ENCODE data around the gene CCDC82.

CCDC82 gene

GRCh38 chr11:96329419-96329818 lies 60.3 kb downstream of the CCDC82 start:
- no peak for DNase-seq (ENCODE audit: low read depth in 2 of 2)

- DNase-seq (ENCODE audit: low read depth in 2 of 2) = no peak
Measured at GRCh38 chr11:96328395-96329010, 61.2 kb downstream of the CCDC82 start.

- no peak for DNase-seq (ENCODE audit: low read depth in 2 of 2)
Measured at GRCh38 chr11:96326959-96327358, 62.8 kb downstream of the CCDC82 start.

GRCh38 chr11:96324912-96325311 lies 64.8 kb downstream of the CCDC82 start:
- DNase-seq (ENCODE audit: low read depth in 2 of 2) = no peak

DNA sequence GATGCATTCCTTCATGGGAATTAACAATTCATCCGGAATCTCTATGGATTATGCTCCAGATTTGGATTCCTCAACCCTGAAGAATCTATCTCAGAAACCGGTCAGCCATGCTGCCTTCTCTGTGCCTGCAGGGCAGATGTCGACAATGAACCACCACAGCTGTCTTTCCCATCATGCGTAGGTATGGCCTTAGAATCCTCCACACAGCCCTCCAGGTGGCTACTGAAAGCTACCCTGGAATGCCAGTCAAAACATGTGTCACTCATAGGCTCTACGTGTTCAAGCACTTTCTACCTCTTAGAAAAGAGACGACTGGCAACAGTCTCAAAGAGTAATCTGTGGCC lies 66.1 kb downstream of the CCDC82 start:
- no peak for DNase-seq (ENCODE audit: low read depth in 2 of 2)

GRCh38 chr11:96322775-96323641 lies 66.7 kb downstream of the CCDC82 start:
- no peak for DNase-seq (ENCODE audit: low read depth in 2 of 2)

DNA sequence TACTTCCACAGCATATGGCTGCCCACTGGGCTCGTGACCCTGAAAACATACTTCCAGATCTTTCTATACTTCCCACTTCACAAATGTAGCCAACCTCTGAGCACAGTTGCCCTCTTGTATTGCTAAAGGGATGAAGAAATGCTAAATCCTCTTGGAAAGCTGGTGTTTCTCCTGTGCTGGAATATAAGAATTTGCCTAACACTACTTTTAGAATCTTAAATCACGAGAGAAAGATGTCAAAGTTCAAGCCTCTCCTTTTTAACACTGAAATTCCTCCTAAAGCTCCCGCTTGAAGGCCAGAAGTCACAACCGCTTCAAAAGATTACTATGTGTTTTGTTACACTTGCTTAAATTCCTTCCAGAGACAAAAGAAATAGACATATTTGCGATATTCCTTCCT lies 68.6 kb downstream of the CCDC82 start:
- no peak for DNase-seq (ENCODE audit: low read depth in 2 of 2)

- DNase-seq (ENCODE audit: low read depth in 2 of 2) = no peak
Measured at GRCh38 chr11:96319898-96320656, 69.6 kb downstream of the CCDC82 start.

DNA sequence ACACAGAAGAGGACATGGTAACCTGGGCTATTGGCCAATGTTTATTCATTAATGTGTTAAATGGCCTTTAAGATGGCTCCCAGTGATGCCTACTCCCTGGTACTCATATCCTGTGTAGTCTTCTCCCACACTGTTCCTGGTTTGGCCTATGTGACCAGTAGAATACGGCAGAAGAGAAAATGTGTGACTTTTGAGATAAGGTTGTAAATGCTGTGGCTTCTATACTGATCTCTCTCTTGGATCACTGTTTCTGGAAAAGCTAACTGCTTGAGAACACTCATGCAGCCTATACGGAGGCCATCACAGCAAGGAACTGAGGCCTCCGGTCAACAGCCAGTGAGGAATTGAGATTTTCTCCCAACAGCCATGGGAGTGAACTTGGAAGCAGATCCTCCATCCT lies 70.9 kb downstream of the CCDC82 start:
- no peak for DNase-seq (ENCODE audit: low read depth in 2 of 2)

DNA sequence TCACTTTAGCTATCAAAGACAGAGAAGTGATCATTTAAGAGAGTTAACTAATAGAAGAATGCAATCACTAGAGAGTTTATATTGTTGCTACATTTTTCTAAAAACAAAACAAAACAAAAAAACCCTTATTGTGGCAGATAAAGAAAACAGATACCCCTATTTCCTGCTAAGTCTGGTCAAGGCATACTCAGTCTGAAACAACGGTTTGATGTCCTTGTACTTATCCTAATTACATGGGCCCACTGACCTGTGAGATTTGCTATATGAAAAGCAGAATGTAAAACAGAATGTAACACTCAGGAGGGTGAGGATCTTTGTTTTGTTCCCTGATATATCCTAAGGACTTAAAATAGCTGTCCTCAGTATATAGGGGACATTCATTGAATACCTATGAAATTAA lies 71.3 kb downstream of the CCDC82 start:
- DNase-seq (ENCODE audit: low read depth in 2 of 2) = no peak

DNA sequence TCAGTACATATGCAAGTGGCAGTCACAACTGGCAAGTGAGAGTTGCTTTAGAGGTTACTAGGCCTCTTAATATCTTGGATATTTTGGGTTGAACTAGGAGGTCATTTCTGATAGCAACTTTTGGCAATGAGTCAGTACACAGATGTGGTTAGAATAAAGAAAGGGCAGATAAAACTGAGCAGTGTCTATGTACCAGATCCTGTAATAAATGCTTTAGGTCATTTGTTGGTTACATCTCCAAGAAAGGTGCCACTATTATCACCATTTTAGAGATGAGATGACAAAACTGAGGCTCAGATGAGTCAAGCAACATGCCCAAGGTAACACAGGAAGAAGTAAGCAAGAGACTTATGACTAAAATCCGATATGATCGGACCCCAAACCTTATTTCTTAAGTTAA lies 71.7 kb downstream of the CCDC82 start:
- DNase-seq (ENCODE audit: low read depth in 2 of 2) = no peak

DNA sequence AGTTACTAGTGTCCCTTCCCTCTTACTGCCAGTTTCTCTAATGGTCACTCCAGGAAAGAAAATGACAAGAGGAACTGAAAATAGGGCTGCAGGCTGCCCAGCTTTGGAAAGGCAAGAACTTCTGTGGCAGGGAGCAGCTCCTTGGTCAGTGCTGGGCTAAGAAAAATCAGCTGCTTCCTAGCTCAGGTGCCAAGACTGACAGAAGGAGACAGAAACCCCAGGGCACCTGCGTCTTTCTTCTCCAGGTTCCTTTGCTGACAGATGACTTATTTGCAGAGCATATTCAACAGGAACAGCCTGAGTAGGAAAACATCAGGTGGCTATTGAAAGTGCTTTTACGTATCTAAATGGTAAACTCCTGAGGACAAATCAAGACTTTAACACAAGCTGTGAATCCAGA lies 72.1 kb downstream of the CCDC82 start:
- DNase-seq (ENCODE audit: low read depth in 2 of 2) = no peak

GRCh38 chr11:96316869-96317268 lies 72.8 kb downstream of the CCDC82 start:
- no peak for DNase-seq (ENCODE audit: low read depth in 2 of 2)

GRCh38 chr11:96315476-96315875 lies 74.2 kb downstream of the CCDC82 start:
- no peak for DNase-seq (ENCODE audit: low read depth in 2 of 2)

GRCh38 chr11:96314326-96315020 lies 75.2 kb downstream of the CCDC82 start:
- no peak for DNase-seq (ENCODE audit: low read depth in 2 of 2)

DNA sequence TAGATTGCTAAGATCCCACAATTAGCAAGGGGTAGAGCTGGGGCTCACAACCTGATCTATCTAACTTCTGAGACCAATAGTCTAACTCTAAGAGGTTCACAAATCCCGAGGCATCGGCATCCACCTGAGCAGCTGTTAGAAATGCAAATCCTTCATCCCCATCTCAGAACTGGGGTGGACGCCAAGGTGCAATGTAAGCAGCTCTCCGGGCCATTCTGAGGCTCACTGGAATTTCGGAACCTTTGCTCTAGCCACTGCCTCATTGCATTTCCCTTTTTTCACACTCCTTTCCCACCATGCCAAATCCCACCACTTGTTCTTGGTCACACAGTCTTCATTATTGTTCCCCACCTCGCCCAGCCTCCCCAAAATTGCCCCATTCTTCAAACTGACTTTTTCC lies 76.5 kb downstream of the CCDC82 start:
- no peak for DNase-seq (ENCODE audit: low read depth in 2 of 2)

DNA sequence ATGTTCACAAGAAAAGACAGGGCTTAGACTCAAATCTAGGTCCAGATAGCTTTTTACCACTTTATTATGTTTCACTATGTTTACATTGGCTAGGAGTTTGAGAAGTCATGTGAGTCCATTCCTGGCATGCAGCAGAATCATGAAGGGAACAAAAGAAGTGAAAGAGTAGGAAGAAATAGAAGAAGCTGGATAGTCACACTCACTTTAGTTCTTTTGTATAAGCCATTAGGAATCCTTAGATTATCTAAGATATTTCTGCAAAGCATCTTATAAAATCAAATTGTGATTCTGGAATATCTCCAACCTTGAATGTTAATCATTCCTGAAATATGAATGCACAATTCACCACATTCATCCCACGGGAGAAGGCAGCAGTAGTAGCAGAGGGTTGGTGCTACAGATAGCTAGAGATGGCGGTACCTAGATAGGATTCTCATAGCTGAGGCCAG lies 78.6 kb downstream of the CCDC82 start:
- DNase-seq (ENCODE audit: low read depth in 2 of 2) = no peak

DNA sequence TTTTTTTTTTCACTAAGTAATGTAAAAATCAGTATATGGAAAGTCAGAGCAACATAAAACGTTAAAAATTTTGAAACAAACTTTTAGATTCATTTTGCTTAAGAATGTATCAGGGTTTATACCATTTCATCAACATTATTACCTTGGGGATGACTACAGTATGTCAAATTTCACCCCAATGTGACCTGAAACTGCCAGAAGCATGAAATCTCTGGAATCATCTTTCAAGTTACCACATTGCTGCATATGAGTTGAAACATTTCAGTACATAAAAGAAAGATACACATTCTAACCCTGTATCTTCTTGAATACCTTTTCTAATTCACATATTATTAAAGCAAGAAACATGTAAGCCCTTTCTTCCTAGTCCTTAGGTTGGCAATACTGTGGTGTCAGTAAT lies 79.5 kb downstream of the CCDC82 start:
- no peak for DNase-seq (ENCODE audit: low read depth in 2 of 2)

- no peak for DNase-seq (ENCODE audit: low read depth in 2 of 2)
Measured at GRCh38 chr11:96309643-96310017, 80.1 kb downstream of the CCDC82 start.

GRCh38 chr11:96309016-96309642 lies 80.6 kb downstream of the CCDC82 start:
- no peak for DNase-seq (ENCODE audit: low read depth in 2 of 2)

GRCh38 chr11:96307776-96308140 lies 82.0 kb downstream of the CCDC82 start:
- no peak for DNase-seq (ENCODE audit: low read depth in 2 of 2)

Measured in stimulated activated CD8-positive, alpha-beta memory T cell treated with anti-CD3 and anti-CD28 coated beads, Interleukin-7, amount 100 ng/mL, for 1 hour (primary cell).